Right atrium auricular region (tissue), 2 donors: ENCODE results near the gene EGFLAM. TPM values are rescaled to one million over a fixed set of nuclear protein-coding genes. Genes with fewer than 3 reads are reported as not detected.

Experiments used
- DNase-seq: peaks from one replicate; pipeline ENCODE4 v3.0.0-alpha.2; 2019; ENCODE audit warnings: low spot score
- H3K27ac ChIP-seq, 2 donors: fragments of 200-600 bp; sonication (generic); 1 replicate in 1 of 2; 2 replicates in 1 of 2; pipeline ENCODE4 v1.5.1; 2016 to 2019
- H3K27me3 ChIP-seq, 2 donors: fragments of 200-600 bp; sonication (generic); one replicate each; pipeline versions ENCODE4 v1.5.1 to v1.6.0; 2017 to 2019
- H3K36me3 ChIP-seq: fragments of 200-600 bp; sonication (generic); one replicate; pipeline ENCODE4 v1.5.1; 2016
- H3K4me1 ChIP-seq, 2 donors: fragments of 200-600 bp; sonication (generic); one replicate each; pipeline versions ENCODE4 v1.5.1 to v1.6.0; 2017 to 2019
- H3K4me3 ChIP-seq, 2 donors: fragments of 200-600 bp; sonication (generic); 1 replicate in 1 of 2; 2 replicates in 1 of 2; pipeline ENCODE4 v1.5.1; 2017 to 2019; ENCODE audit warnings: mild to moderate bottlenecking in 1 of 2, moderate library complexity in 1 of 2
- H3K9me3 ChIP-seq, 2 donors: fragments of 200-600 bp; sonication (generic); one replicate each; pipeline ENCODE4 v1.5.1; 2019
- total RNA-seq, 2 donors: library from RNA; depleted of rRNA; stranded (reverse); fragments of >200 nt; gene quantifications; one replicate each; pipeline ENCODE4 v1.1.0, GENCODE V29; 2016
- TF ChIP-seq, protein P1 (sequence below), 2 donors: fragments of 200-600 bp; sonication (generic); IDR thresholded peaks; one replicate each; pipeline ENCODE4 v1.5.1; 2019; ENCODE audit warnings: antibody characterized with exemption in 2 of 2

EGFLAM gene
- total RNA-seq, 2 donors from 2014 or later, result 2.2 to 8.8 TPM

DNA sequence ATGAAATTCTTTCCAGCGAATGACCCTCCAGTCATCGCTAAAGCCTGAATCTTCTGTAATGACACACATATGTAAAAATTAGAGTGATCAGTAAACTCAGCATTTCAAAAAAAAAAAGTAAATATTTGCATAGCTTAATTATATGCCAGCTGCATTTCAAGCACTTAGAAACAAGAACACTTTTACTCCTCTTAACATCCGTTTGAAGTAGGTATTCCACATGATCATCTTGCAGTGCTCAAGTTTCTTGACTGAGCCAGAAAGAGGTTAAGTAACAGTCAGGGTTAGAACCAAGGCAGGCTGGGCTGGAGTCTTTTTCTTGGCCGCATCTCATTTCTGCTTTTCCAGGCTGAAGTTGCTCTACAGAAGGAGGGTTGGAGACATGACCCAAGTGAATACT is 27.6 kb downstream of the EGFLAM start:
- Histone ChIP-seq H3K9me3 (no peaks in the 10 kb centered on the region), H3K27me3 (no peaks in the 10 kb centered on the region), H3K4me1 (no peaks in the 10 kb centered on the region), H3K36me3 (no peaks in the 10 kb centered on the region), H3K27ac (no peak overlapping the region), H3K4me3 (no peak overlapping the region)
- TF ChIP-seq, protein P1, sequence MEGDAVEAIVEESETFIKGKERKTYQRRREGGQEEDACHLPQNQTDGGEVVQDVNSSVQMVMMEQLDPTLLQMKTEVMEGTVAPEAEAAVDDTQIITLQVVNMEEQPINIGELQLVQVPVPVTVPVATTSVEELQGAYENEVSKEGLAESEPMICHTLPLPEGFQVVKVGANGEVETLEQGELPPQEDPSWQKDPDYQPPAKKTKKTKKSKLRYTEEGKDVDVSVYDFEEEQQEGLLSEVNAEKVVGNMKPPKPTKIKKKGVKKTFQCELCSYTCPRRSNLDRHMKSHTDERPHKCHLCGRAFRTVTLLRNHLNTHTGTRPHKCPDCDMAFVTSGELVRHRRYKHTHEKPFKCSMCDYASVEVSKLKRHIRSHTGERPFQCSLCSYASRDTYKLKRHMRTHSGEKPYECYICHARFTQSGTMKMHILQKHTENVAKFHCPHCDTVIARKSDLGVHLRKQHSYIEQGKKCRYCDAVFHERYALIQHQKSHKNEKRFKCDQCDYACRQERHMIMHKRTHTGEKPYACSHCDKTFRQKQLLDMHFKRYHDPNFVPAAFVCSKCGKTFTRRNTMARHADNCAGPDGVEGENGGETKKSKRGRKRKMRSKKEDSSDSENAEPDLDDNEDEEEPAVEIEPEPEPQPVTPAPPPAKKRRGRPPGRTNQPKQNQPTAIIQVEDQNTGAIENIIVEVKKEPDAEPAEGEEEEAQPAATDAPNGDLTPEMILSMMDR (IDR thresholded peaks at IDR 0.05), result no peak
- no peak for DNase-seq

DNA sequence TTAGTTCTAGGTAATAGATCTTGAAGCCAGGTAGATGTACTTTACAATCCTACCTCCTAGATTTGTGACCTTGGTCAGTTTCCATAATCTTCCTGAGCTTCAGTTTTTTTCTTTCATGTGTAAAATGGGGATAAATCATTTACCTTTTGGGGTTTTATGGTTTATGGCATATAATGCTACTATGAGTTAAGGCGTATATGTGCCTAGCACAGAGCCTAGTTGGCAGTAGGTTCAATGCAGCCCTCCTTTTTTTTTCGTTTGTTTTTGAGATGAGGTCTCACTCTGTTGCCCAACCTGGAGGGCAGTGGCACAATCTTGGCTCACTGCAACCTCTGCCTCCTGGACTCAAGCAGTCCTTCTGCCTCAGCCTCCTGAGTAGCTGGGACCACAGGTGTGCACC is 28.8 kb downstream of the EGFLAM start:
- Histone ChIP-seq H3K4me1 (no peaks in the 10 kb centered on the region), H3K4me3 (no peak overlapping the region), H3K36me3 (no peaks in the 10 kb centered on the region), H3K9me3 (no peaks in the 10 kb centered on the region), H3K27ac (no peak overlapping the region), H3K27me3 (no peaks in the 10 kb centered on the region)
- TF ChIP-seq, protein P1 (IDR thresholded peaks at IDR 0.05), result no peak
- no peak for DNase-seq

DNA sequence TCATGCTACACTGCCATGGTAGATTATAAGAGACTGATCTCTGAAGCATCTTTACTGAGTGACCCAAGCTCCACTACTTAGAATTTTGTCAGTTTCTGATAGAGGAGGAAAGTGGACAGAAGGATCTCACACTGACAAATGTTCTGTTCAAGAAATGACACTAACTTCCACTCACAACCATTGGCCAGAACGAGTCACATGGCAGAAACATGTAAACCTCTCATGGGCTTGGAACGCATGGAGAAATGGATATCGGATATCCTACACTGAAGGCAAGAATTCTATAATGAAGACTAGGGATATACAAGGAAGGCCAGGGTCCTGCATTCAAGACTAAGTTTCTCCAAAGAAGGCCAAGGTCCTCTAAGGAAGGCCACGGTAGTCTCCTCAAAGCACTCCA is 31.1 kb downstream of the EGFLAM start:
- no peaks in the 10 kb centered on the region for H3K36me3 ChIP-seq
- H3K4me1 ChIP-seq, result no peaks in the 10 kb centered on the region
- H3K27ac ChIP-seq, result no peak overlapping the region
- H3K27me3 ChIP-seq, result no peaks in the 10 kb centered on the region
- H3K9me3 ChIP-seq, result no peaks in the 10 kb centered on the region
- DNase-seq, result no peak
- TF ChIP-seq, protein P1 (IDR thresholded peaks at IDR 0.05), result no peak
- H3K4me3 ChIP-seq, result no peak overlapping the region

GRCh38 chr5:38290028-38290653 is 31.8 kb downstream of the EGFLAM start:
- TF ChIP-seq, protein P1 (IDR thresholded peaks at IDR 0.05), result no peak
- Histone ChIP-seq H3K27ac (no peak overlapping the region), H3K36me3 (no peaks in the 10 kb centered on the region), H3K4me3 (no peak overlapping the region), H3K27me3 (no peaks in the 10 kb centered on the region), H3K4me1 (no peaks in the 10 kb centered on the region), H3K9me3 (no peaks in the 10 kb centered on the region)
- DNase-seq, result no peak

DNA sequence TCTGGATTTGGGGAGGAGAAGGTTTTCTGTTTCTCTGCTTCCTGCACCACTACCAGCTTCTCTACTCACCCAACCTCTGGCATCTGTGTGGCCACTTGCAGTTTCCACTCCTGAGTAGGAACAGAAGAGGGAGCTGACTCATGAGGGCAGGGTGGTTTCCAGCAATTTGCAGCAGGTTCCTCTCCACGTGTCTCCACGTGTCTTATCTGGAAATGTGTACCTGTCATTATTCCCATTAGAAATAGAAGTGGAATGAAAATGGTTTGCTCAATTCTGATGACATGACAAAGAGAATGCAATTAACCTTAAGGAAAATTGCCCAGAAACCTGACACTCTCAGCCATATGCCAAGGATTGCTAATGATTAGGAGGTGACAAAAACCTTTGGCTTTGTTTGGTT is 33.0 kb downstream of the EGFLAM start:
- Histone ChIP-seq H3K4me3 (no peak overlapping the region), H3K36me3 (no peaks in the 10 kb centered on the region), H3K27me3 (no peaks in the 10 kb centered on the region), H3K9me3 (no peaks in the 10 kb centered on the region), H3K4me1 (no peaks in the 10 kb centered on the region), H3K27ac (no peak overlapping the region)
- TF ChIP-seq, protein P1 (IDR thresholded peaks at IDR 0.05), result no peak
- DNase-seq, result no peak

GRCh38 chr5:38292228-38292627 is 33.9 kb downstream of the EGFLAM start:
- DNase-seq, result no peak
- Histone ChIP-seq H3K4me1 (no peaks in the 10 kb centered on the region), H3K27me3 (no peaks in the 10 kb centered on the region), H3K27ac (no peak overlapping the region), H3K9me3 (no peaks in the 10 kb centered on the region), H3K4me3 (no peak overlapping the region), H3K36me3 (no peaks in the 10 kb centered on the region)
- TF ChIP-seq, protein P1 (IDR thresholded peaks at IDR 0.05), result no peak
